ENCODE results near the gene PAPPA2.

Gene PAPPA2

GRCh38 chr1:176691251-176692228 lies 228.6 kb downstream of the PAPPA2 start:
- TF ChIP-seq CTCF (IDR thresholded peaks at IDR 0.05; ENCODE audit: insufficient read depth, low read length, missing control alignments) = peak; percentile 68
- H3K4me3 ChIP-seq (ENCODE audit: low read depth, low read length) = no peak overlapping the region
- ChIA-PET CTCF (interaction anchor here (0.6 to 10.6 kb wide), 23 partner anchors 9 to 318 kb away, joined by 3 to 199 read pairs (median 4); no protein-coding TSS in a partner anchor), POLR2A (no interaction called here)
- peak; percentile 17 for DNase-seq (ENCODE audit: low read depth, low spot score)

GRCh38 chr1:176692431-176692830 lies 229.5 kb downstream of the PAPPA2 start:
- POLR2A ChIA-PET = no interaction called here

GRCh38 chr1:176692988-176693696 lies 230.2 kb downstream of the PAPPA2 start:
- ChIA-PET CTCF (interaction anchor here (2.6 to 10.6 kb wide), 3 partner anchors 12 to 134 kb away, joined by 10 to 199 read pairs (median 37); no protein-coding TSS in a partner anchor), POLR2A (no interaction called here)
- TF ChIP-seq CTCF (IDR thresholded peaks at IDR 0.05; ENCODE audit: insufficient read depth, low read length, missing control alignments) = no peak
- DNase-seq (ENCODE audit: low read depth, low spot score) = no peak
- no peak overlapping the region for H3K4me3 ChIP-seq (ENCODE audit: low read depth, low read length)

More at GRCh38 chr1:176692431-176692830, 229.5 kb downstream of the PAPPA2 start:
- no peak for DNase-seq (ENCODE audit: low read depth, low spot score)
- CTCF ChIA-PET = interaction anchor here (1.0 to 10.6 kb wide), 8 partner anchors 8 to 133 kb away, joined by 3 to 199 read pairs (median 10); no protein-coding TSS in a partner anchor
- TF ChIP-seq CTCF (IDR thresholded peaks at IDR 0.05; ENCODE audit: insufficient read depth, low read length, missing control alignments) = no peak
- no peak overlapping the region for H3K4me3 ChIP-seq (ENCODE audit: low read depth, low read length)

- no peak for TF ChIP-seq CTCF (IDR thresholded peaks at IDR 0.05; ENCODE audit: insufficient read depth, low read length, missing control alignments)
- H3K4me3 ChIP-seq (ENCODE audit: low read depth, low read length) = no peak overlapping the region
- DNase-seq (ENCODE audit: low read depth, low spot score) = no peak
- POLR2A ChIA-PET = no interaction called here
- CTCF ChIA-PET = interaction anchor here (1.1 to 10.6 kb wide), 4 partner anchors 12 to 134 kb away, joined by 3 to 199 read pairs (median 24); no protein-coding TSS in a partner anchor
These were observed 230.8 kb downstream of the PAPPA2 start for GRCh38 chr1:176693697-176694329.

- no peak for TF ChIP-seq CTCF (IDR thresholded peaks at IDR 0.05; ENCODE audit: insufficient read depth, low read length, missing control alignments)
- no peak overlapping the region for H3K4me3 ChIP-seq (ENCODE audit: low read depth, low read length)
- ChIA-PET POLR2A (no interaction called here), CTCF (interaction anchor here (0.9 to 10.6 kb wide), 3 partner anchors 11 to 135 kb away, joined by 3 to 199 read pairs (median 3); no protein-coding TSS in a partner anchor)
- no peak for DNase-seq (ENCODE audit: low read depth, low spot score)
These were observed 231.7 kb downstream of the PAPPA2 start for GRCh38 chr1:176694713-176695112.

Data from AG04449 (cell line).